SK-N-SH (cell line): Measurements from ENCODE around the gene XRCC3. TPM values are rescaled to one million over a fixed set of nuclear protein-coding genes. Genes with fewer than 3 reads are reported as not detected.

Experiments
- CTCF ChIA-PET: fragments of 300-600, 350-600 bp; formaldehyde crosslinking; extraction: SDS; loops from one replicate; lab custom pipeline; 2021; lab: Yijun Ruan, JAX
- POLR2A ChIA-PET: fragments of 350-600 bp; sonication (Branson Sonifier 250); formaldehyde crosslinking; extraction: SDS; loops from one replicate; lab custom pipeline; 2020; ENCODE audit warnings: antibody characterized with exemption, inconsistent platforms; lab: Yijun Ruan, JAX
- DNase-seq: peaks from one replicate; pipeline ENCODE4 v3.0.0; 2012
- H2AFZ ChIP-seq: fragments of 200-600 bp; sonication (generic); 2 replicates; pipeline ENCODE4 v1.8.1; 2016; ENCODE audit warnings: antibody characterized with exemption, mild to moderate bottlenecking, low read depth
- H3F3A ChIP-seq: fragments of 200-600 bp; sonication (generic); replicated peaks from 2 replicates; pipeline ENCODE3; 2016; ENCODE audit warnings: antibody characterized with exemption, mild to moderate bottlenecking; ENCODE audit not compliant: insufficient read depth
- H3K27ac ChIP-seq, 2 experiments: fragments of 200-500 bp in 1 of 2; fragments of 200-600 bp in 1 of 2; sonication (Bioruptor generic) in 1 of 2; sonication (generic), shearing (Covaris generic) in 1 of 2; 2 replicates each; pipeline versions ENCODE4 v1.5.1 to v1.6.1; 2014 to 2016; ENCODE audit warnings: low read depth in 2 of 2, inconsistent platforms in 1 of 2, low read length in 1 of 2, mild to moderate bottlenecking in 1 of 2, mixed read lengths in 1 of 2
- H3K27me3 ChIP-seq: fragments of 200-600 bp; sonication (generic), shearing (Covaris generic); 2 replicates; pipeline ENCODE4 v1.6.1; 2016; ENCODE audit warnings: mixed run types; ENCODE audit not compliant: insufficient read depth
- H3K36me3 ChIP-seq, 2 experiments: fragments of 200-500 bp in 1 of 2; fragments of 200-600 bp in 1 of 2; sonication (Bioruptor generic) in 1 of 2; sonication (generic) in 1 of 2; replicated peaks in 1 of 2; 2 replicates each; pipeline versions ENCODE3 to v1.5.1; 2014 to 2016; ENCODE audit warnings: low read length in 1 of 2, mild to moderate bottlenecking in 1 of 2; ENCODE audit not compliant: insufficient read depth in 2 of 2, control insufficient read depth in 1 of 2
- H3K4me1 ChIP-seq, 2 experiments: fragments of 200-500 bp in 1 of 2; fragments of 200-600 bp in 1 of 2; sonication (Bioruptor generic) in 1 of 2; sonication (generic), shearing (Covaris generic) in 1 of 2; 2 replicates each; pipeline versions ENCODE4 v1.5.1 to v1.6.1; 2014 to 2016; ENCODE audit warnings: low read depth in 1 of 2, low read length in 1 of 2, mixed run types in 1 of 2; ENCODE audit not compliant: insufficient read depth in 2 of 2, control insufficient read depth in 1 of 2
- H3K4me2 ChIP-seq: fragments of 200-600 bp; sonication (generic), shearing (Covaris generic); 2 replicates; pipeline ENCODE4 v1.6.1; 2017; ENCODE audit warnings: mixed run types
- H3K4me3 ChIP-seq, 2 experiments: fragments of 200-500 bp in 1 of 2; fragments of 200-600 bp in 1 of 2; sonication (Bioruptor generic) in 1 of 2; sonication (generic), shearing (Covaris generic) in 1 of 2; 2 replicates each; pipeline versions ENCODE4 v1.5.1 to v1.8.1; 2014 to 2016; ENCODE audit warnings: low read depth in 2 of 2, inconsistent platforms in 1 of 2, low read length in 1 of 2, mild to moderate bottlenecking in 1 of 2, mixed read lengths in 1 of 2, moderate library complexity in 1 of 2
- H3K79me2 ChIP-seq: fragments of 200-600 bp; sonication (generic); 2 replicates; pipeline ENCODE4 v1.8.1; 2017; ENCODE audit warnings: mild to moderate bottlenecking; ENCODE audit not compliant: insufficient read depth
- H3K9ac ChIP-seq: fragments of 200-600 bp; sonication (generic); 2 replicates; pipeline ENCODE4 v1.6.1; 2017; ENCODE audit warnings: mixed run types
- H3K9me2 ChIP-seq: fragments of 200-600 bp; sonication (generic); 2 replicates; pipeline ENCODE4 v1.6.1; 2017; ENCODE audit warnings: mixed run types
- H3K9me3 ChIP-seq: fragments of 200-600 bp; sonication (generic); 2 replicates; pipeline ENCODE4 v1.6.1; 2017; ENCODE audit warnings: mixed run types, mild to moderate bottlenecking, moderate library complexity
- H4K20me1 ChIP-seq: fragments of 200-600 bp; sonication (generic); 2 replicates; pipeline ENCODE4 v1.6.1; 2017; ENCODE audit warnings: mild to moderate bottlenecking, mixed run types; ENCODE audit not compliant: insufficient read depth
- CHD2 ChIP-seq: fragments of 150-350 bp; IDR thresholded peaks from 2 replicates; pipeline ENCODE4 v1.6.1; 2018; ENCODE audit warnings: low read length; ENCODE audit not compliant: partially characterized antibody
- CTCF ChIP-seq: fragments of 200-600 bp; sonication (generic); IDR thresholded peaks from 2 replicates; pipeline ENCODE4 v1.6.1; 2017; ENCODE audit warnings: antibody characterized with exemption, mild to moderate bottlenecking, moderate library complexity
- ELF1 ChIP-seq: IDR thresholded peaks from 2 replicates; pipeline ENCODE4 v1.4.0; 2012
- EP300 ChIP-seq, 2 experiments: IDR thresholded peaks; 2 replicates each; pipeline versions ENCODE4 v1.4.0 to v1.6.1; 2012; ENCODE audit warnings: borderline replicate concordance in 1 of 2, low read depth in 1 of 2, low read length in 1 of 2
- EZH2phosphoT487 ChIP-seq: fragments of 200-600 bp; sonication (generic); IDR thresholded peaks from 2 replicates; pipeline ENCODE4 v1.6.1; 2017; ENCODE audit warnings: low read depth, mixed run types, mild to moderate bottlenecking, antibody characterized with exemption, moderate library complexity, borderline replicate concordance
- FOXJ3 ChIP-seq: sonication (generic); formaldehyde crosslinking; IDR thresholded peaks from 2 replicates; pipeline ENCODE4 v1.5.1; 2020; ENCODE audit warnings: mild to moderate bottlenecking, missing genetic modification reagents
- JUND ChIP-seq: IDR thresholded peaks from 2 replicates; pipeline ENCODE4 v1.4.0; 2012
- NFIC ChIP-seq: IDR thresholded peaks from 2 replicates; pipeline ENCODE4 v1.4.0; 2012; ENCODE audit warnings: borderline replicate concordance
- NRF1 ChIP-seq: IDR thresholded peaks from 2 replicates; pipeline ENCODE4 v1.6.1; 2012; ENCODE audit warnings: low read depth, mild to moderate bottlenecking, low read length
- REST ChIP-seq: IDR thresholded peaks from 2 replicates; pipeline ENCODE4 v1.6.1; 2012; ENCODE audit warnings: mild to moderate bottlenecking, low read depth, low read length, moderate library complexity
- RFX5 ChIP-seq: IDR thresholded peaks from 2 replicates; pipeline ENCODE4 v1.6.1; 2012; ENCODE audit warnings: mild to moderate bottlenecking, improper control_type of control experiment, low read length
- RXRA ChIP-seq: IDR thresholded peaks from 2 replicates; pipeline ENCODE4 v1.4.0; 2012; ENCODE audit warnings: low read depth, mild to moderate bottlenecking, borderline replicate concordance
- TEAD4 ChIP-seq: IDR thresholded peaks from 2 replicates; pipeline ENCODE4 v1.4.0; 2012; ENCODE audit warnings: mild to moderate bottlenecking, borderline replicate concordance; ENCODE audit not compliant: insufficient read depth
- WGBS: methylation state at CpG from one replicate; pipeline ENCODE4 v1.1.6; 2017; ENCODE audit warnings: low lambda C conversion rate; 5-methylcytosine and 5-hydroxymethylcytosine counted together
- polyA plus RNA-seq, 3 experiments: library from polyadenylated mRNA; depleted of rRNA; stranded (reverse); fragments of >200 nt; gene quantifications; 2 replicates each; pipeline ENCODE4 v1.2.3, GENCODE V29; 2012
- TF ChIP-seq, protein P1 (sequence below): IDR thresholded peaks from 2 replicates; pipeline ENCODE4; 2012

XRCC3 gene
- polyA plus RNA-seq, 1 of the 3 experiments (the other 2 are of a cell fraction): 11.7 TPM

DNA sequence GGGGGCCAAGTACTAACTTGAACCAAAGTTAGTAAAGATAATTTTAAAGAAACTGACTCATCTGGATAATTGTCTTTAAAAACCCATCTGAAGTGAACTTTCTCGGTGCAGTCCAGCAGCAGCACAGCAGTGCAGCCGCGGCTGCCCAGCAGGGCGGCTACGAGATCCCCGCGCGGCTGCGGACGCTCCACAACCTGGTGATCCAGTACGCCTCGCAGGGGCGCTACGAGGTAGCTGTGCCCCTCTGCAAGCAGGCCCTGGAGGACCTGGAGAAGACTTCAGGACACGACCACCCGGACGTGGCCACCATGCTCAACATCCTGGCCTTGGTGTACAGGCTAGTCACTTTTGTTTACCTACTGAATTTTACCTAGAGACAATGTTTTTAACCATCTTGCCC lies 52.7 kb downstream of the XRCC3 start:
- Histone ChIP-seq H3K4me2 (no peak overlapping the region), H3K27me3 (no peaks in the 10 kb centered on the region), H3K36me3 (peaks cover 34 to 76% of the 10 kb centered on the region in 2 experiments), H3K27ac (no peak overlapping the region), H4K20me1 (peaks cover 71% of the 10 kb centered on the region), H3K9me2 (no peaks in the 10 kb centered on the region), H3K9ac (no peak overlapping the region), H3F3A (peaks cover 28% of the 10 kb centered on the region), H3K79me2 (peaks cover 96% of the 10 kb centered on the region), H3K4me1 (0 out of 4 replicates have a peak, but pooled peaks cover 0 to 9% of the 10 kb centered on the region in 2 experiments), H2AFZ (no peak overlapping the region), H3K9me3 (no peaks in the 10 kb centered on the region), H3K4me3 (no peak overlapping the region)
- 94% methylated on average over 13 of the region's 17 CpGs for WGBS
- ChIA-PET POLR2A (no interaction called here), CTCF (interaction anchor here (1.0 kb wide), 1 partner anchor 17 kb away, joined by 5 read pairs; no protein-coding TSS in a partner anchor)
- no peak for DNase-seq
- TF ChIP-seq CHD2 (no peak), NFIC (no peak), TEAD4 (no peak), ELF1 (no peak), RFX5 (no peak), EZH2phosphoT487 (no peak), RXRA (no peak), JUND (no peak), REST (no peak), FOXJ3 (CRISPR knock-in tag) (no peak), EP300 (IDR thresholded peaks at IDR 0.05; ENCODE audit: borderline replicate concordance in 1 of 2, low read depth in 1 of 2, low read length in 1 of 2) (no peak)

DNA sequence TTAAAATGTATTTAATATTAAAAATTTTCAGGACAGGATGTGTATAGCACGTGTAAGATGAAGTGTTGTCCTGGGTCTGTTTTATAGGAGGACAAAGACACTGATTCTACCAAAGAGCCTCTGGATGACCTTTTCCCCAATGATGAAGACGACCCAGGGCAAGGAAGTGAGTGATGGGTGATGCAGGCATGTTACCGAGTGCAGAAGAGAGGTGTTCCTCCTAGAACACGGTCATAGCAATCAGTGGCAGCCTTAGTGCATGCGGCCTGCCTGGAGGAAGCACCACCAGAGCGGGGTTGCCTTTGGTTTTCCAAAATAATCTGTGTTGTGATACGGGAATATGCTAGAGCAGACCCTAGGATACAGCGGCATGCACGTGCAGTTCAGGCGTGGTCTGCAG lies 53.2 kb downstream of the XRCC3 start:
- no peak for DNase-seq
- Histone ChIP-seq H3K4me2 (no peak overlapping the region), H3K4me3 (no peak overlapping the region), H3K4me1 (0 out of 4 replicates have a peak, but pooled peaks cover 0 to 9% of the 10 kb centered on the region in 2 experiments), H3K9ac (no peak overlapping the region), H3K9me3 (no peaks in the 10 kb centered on the region), H2AFZ (no peak overlapping the region), H4K20me1 (peaks cover 70% of the 10 kb centered on the region), H3K9me2 (no peaks in the 10 kb centered on the region), H3K36me3 (peaks cover 40 to 73% of the 10 kb centered on the region in 2 experiments), H3K79me2 (peaks cover 94% of the 10 kb centered on the region), H3K27ac (no peak overlapping the region), H3F3A (peaks cover 28% of the 10 kb centered on the region), H3K27me3 (no peaks in the 10 kb centered on the region)
- POLR2A ChIA-PET: no interaction called here
- 91% methylated on average over 8 of the region's 10 CpGs for WGBS
- CTCF ChIA-PET: no interaction called here
- TF ChIP-seq, protein P1, sequence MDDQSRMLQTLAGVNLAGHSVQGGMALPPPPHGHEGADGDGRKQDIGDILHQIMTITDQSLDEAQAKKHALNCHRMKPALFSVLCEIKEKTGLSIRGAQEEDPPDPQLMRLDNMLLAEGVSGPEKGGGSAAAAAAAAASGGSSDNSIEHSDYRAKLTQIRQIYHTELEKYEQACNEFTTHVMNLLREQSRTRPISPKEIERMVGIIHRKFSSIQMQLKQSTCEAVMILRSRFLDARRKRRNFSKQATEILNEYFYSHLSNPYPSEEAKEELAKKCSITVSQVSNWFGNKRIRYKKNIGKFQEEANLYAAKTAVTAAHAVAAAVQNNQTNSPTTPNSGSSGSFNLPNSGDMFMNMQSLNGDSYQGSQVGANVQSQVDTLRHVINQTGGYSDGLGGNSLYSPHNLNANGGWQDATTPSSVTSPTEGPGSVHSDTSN: no peak
- TF ChIP-seq NRF1 (no peak), CTCF (no peak), FOXJ3 (CRISPR knock-in tag) (no peak)
